Measurements from ENCODE around the gene PMAIP1.

- TF ChIP-seq POLR2A (IDR thresholded peaks at IDR 0.05) (no peak), CTCF (IDR thresholded peaks at IDR 0.05) (no peak)
Measured at GRCh38 chr18:59904011-59904601, 4.3 kb downstream of the PMAIP1 start.
